Ishikawa (cell line): ENCODE results near the gene FRS2.

Experiments used
- CEBPB ChIP-seq: IDR thresholded peaks from 2 replicates; pipeline ENCODE4 v1.6.1; 2012
- CREB1 ChIP-seq: IDR thresholded peaks from 2 replicates; pipeline ENCODE4 v1.6.1; 2012; ENCODE audit warnings: low read depth
- EGR1 ChIP-seq: IDR thresholded peaks from 2 replicates; pipeline ENCODE4 v1.6.1; 2012
- EP300 ChIP-seq: IDR thresholded peaks from 2 replicates; pipeline ENCODE4 v1.6.1; 2012; ENCODE audit warnings: borderline replicate concordance
- FOXM1 ChIP-seq: IDR thresholded peaks from 2 replicates; pipeline ENCODE4 v1.6.1; 2012; ENCODE audit warnings: low read depth, borderline replicate concordance
- MAX ChIP-seq: IDR thresholded peaks from 2 replicates; pipeline ENCODE4 v1.6.1; 2012
- NFIC ChIP-seq: IDR thresholded peaks from 2 replicates; pipeline ENCODE4 v1.6.1; 2012
- RAD21 ChIP-seq: IDR thresholded peaks from 2 replicates; pipeline ENCODE4 v1.6.1; 2012; ENCODE audit warnings: low read depth
- REST ChIP-seq: IDR thresholded peaks from 2 replicates; pipeline ENCODE4 v1.6.1; 2012; ENCODE audit warnings: low read depth, mild to moderate bottlenecking
- TAF1 ChIP-seq: IDR thresholded peaks from 2 replicates; pipeline ENCODE4 v1.6.1; 2012; ENCODE audit warnings: low read depth, mild to moderate bottlenecking
- TCF12 ChIP-seq: IDR thresholded peaks from 2 replicates; pipeline ENCODE4 v1.6.1; 2012; ENCODE audit warnings: low read depth
- TEAD4 ChIP-seq: IDR thresholded peaks from 2 replicates; pipeline ENCODE4 v1.6.1; 2012
- USF1 ChIP-seq: IDR thresholded peaks from 2 replicates; pipeline ENCODE4 v1.6.1; 2012
- YY1 ChIP-seq: IDR thresholded peaks from 2 replicates; pipeline ENCODE4 v1.6.1; 2012; ENCODE audit warnings: low read depth
- ZBTB7A ChIP-seq: IDR thresholded peaks from 2 replicates; pipeline ENCODE4 v1.6.1; 2012; ENCODE audit warnings: low read depth

The FRS2 gene

GRCh38 chr12:69601962-69602685 lies 131.9 kb downstream of the FRS2 start:
- no peak for TF ChIP-seq CEBPB
- no peak for TF ChIP-seq EP300
- TF ChIP-seq MAX = no peak
- TF ChIP-seq REST = no peak
- TF ChIP-seq USF1 = no peak
- no peak for TF ChIP-seq EGR1
- TF ChIP-seq RAD21 = no peak
- no peak for TF ChIP-seq TEAD4
- TF ChIP-seq NFIC = no peak
- no peak for TF ChIP-seq FOXM1

GRCh38 chr12:69602954-69603353 lies 132.8 kb downstream of the FRS2 start:
- TF ChIP-seq TCF12 (no peak), CREB1 (no peak), RAD21 (no peak), TEAD4 (no peak), TAF1 (no peak), MAX (no peak), EGR1 (no peak), EP300 (no peak), CEBPB (no peak), USF1 (no peak), ZBTB7A (no peak), YY1 (no peak), FOXM1 (no peak), REST (no peak), NFIC (no peak)

GRCh38 chr12:69608114-69608513 lies 137.9 kb downstream of the FRS2 start:
- TF ChIP-seq NFIC = no peak
- TF ChIP-seq YY1 = no peak
- no peak for TF ChIP-seq USF1
- no peak for TF ChIP-seq TAF1
- TF ChIP-seq CEBPB = no peak
- no peak for TF ChIP-seq TCF12
- no peak for TF ChIP-seq REST
- TF ChIP-seq MAX = no peak
- no peak for TF ChIP-seq EP300
- no peak for TF ChIP-seq CREB1
- no peak for TF ChIP-seq FOXM1
- TF ChIP-seq TEAD4 = no peak
- no peak for TF ChIP-seq ZBTB7A
- TF ChIP-seq EGR1 = no peak
- no peak for TF ChIP-seq RAD21

- TF ChIP-seq TAF1 (no peak), NFIC (no peak), MAX (no peak), TEAD4 (no peak), CEBPB (no peak), RAD21 (no peak), EP300 (no peak)
Measured at GRCh38 chr12:69610126-69610525, 139.9 kb downstream of the FRS2 start.
